Stimulated activated naive B cell treated with anti-CD40 and anti-IgM and Interleukin-4, amounts not matched to agents 10 μg/mL and 1 μg/mL and 100 μg/mL, for 72 hours (primary cell): ENCODE results near the gene IRF6.
A peak's percentile ranks its signal among the peaks of the same experiment; 100 is the strongest.

ENCODE experiments used
- ATAC-seq, 2 donors: fragments of 150-1000 bp; cut with Tn5 transposase; replicated peaks; 2 replicates each; pipeline ENCODE4 v1.10.0; 2021; ENCODE audit warnings: moderate library complexity in 1 of 2
- DNase-seq: peaks from one replicate; pipeline ENCODE4 v3.0.0; 2021
- H3K27ac Mint-ChIP-seq: one replicate; pipeline ENCODE4 v1.8.0; 2022; ENCODE audit warnings: mild to moderate bottlenecking, mixed read lengths
- H3K27me3 Mint-ChIP-seq, 2 donors: one replicate each; pipeline ENCODE4 v1.8.0; 2022; ENCODE audit warnings: mixed read lengths in 2 of 2
- H3K36me3 Mint-ChIP-seq, 2 donors: one replicate each; pipeline ENCODE4 v1.8.0; 2022; ENCODE audit warnings: mixed read lengths in 2 of 2, mild to moderate bottlenecking in 1 of 2
- H3K4me1 Mint-ChIP-seq, 2 donors: one replicate each; pipeline ENCODE4 v1.8.0; 2022; ENCODE audit warnings: mixed read lengths in 2 of 2, mild to moderate bottlenecking in 1 of 2
- H3K4me3 Mint-ChIP-seq, 2 donors: one replicate each; pipeline ENCODE4 v1.8.0; 2022; ENCODE audit warnings: mild to moderate bottlenecking in 2 of 2, mixed read lengths in 2 of 2, moderate library complexity in 1 of 2
- H3K9me3 Mint-ChIP-seq, 2 donors: one replicate each; pipeline ENCODE4 v1.8.0; 2022; ENCODE audit warnings: mixed read lengths in 2 of 2, mild to moderate bottlenecking in 1 of 2

The IRF6 gene

GRCh38 chr1:209831615-209832014 lies 25.7 kb upstream of the IRF6 start:
- Mint-ChIP-seq H3K4me1 (peaks cover 27 to 65% of the 10 kb centered on the region in 2 donors), H3K9me3 (no peaks in the 10 kb centered on the region), H3K27me3 (no peaks in the 10 kb centered on the region), H3K4me3 (no peak overlapping the region), H3K36me3 (peaks cover 34 to 57% of the 10 kb centered on the region in 2 donors), H3K27ac (no peak overlapping the region)
- DNase-seq: no peak
- no peak for ATAC-seq

DNA sequence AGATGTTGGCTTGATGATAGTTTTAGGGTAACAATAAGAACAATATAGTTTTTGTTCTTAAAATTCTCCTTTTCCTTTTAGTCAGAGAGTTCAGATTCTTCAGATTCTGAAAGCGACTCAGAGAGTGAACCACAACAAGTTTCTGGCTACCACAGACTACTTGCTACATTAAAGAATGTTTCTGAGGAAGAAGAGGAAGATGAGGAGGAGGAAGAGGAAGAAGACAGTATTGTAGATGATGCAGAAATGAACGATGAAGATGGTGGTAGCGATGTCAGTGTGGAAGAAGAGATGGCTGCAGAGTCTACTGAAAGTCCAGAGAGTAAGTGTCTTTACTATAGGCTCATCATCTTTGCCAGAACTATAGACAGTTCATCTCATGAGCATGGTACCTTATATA lies 24.8 kb upstream of the IRF6 start:
- no peak overlapping the region for H3K4me3 Mint-ChIP-seq
- ATAC-seq (no peak), DNase-seq (no peak)
- H3K4me1 Mint-ChIP-seq: peaks cover 25 to 57% of the 10 kb centered on the region in 2 donors
- H3K36me3 Mint-ChIP-seq: peaks cover 26 to 53% of the 10 kb centered on the region in 2 donors
- H3K27ac Mint-ChIP-seq: peak overlapping the region; percentile 16
- H3K27me3 Mint-ChIP-seq: no peaks in the 10 kb centered on the region
- no peaks in the 10 kb centered on the region for H3K9me3 Mint-ChIP-seq

DNA sequence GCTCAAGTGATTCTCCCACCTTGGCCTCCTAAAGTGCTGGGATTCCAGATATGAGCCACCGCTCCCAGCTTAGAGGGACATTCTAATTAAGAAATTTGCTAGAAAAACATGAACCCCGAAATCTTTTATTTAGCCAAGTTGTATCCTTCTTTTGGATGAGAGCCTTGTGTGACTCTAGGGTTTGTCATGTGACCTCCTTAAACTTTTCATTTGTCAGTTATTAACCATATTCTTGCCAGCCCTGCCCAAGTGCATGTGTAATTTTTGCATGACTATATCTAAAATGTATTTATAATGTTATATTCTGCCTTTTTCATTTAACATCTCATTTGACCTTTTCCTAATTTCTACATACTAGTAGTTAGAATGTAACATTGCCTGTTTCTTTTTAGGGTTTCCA lies 23.8 kb upstream of the IRF6 start:
- H3K4me3 Mint-ChIP-seq: peak overlapping the region; percentile 67 to 73
- no peak for ATAC-seq
- peak overlapping the region; percentile 80 for H3K27ac Mint-ChIP-seq
- no peak for DNase-seq
- H3K27me3 Mint-ChIP-seq: no peaks in the 10 kb centered on the region
- H3K9me3 Mint-ChIP-seq: no peaks in the 10 kb centered on the region
- H3K4me1 Mint-ChIP-seq: peaks cover 20 to 47% of the 10 kb centered on the region in 2 donors
- peaks cover 17 to 46% of the 10 kb centered on the region in 2 donors for H3K36me3 Mint-ChIP-seq

- H3K4me3 Mint-ChIP-seq: peak within 1 kb of the TSS; percentile 91 to 97
- peak within 1 kb of the TSS; percentile 98 for H3K27ac Mint-ChIP-seq
- H3K27me3 Mint-ChIP-seq: peaks cover 4 to 5% of the 10 kb centered on the region in 2 donors
- H3K9me3 Mint-ChIP-seq: no peaks in the 10 kb centered on the region
- peaks cover 8 to 25% of the 10 kb centered on the region in 2 donors for H3K36me3 Mint-ChIP-seq
- peaks cover 16 to 43% of the 10 kb centered on the region in 2 donors for H3K4me1 Mint-ChIP-seq
- ATAC-seq (peak; percentile 93 to 94), DNase-seq (peak; percentile 94)
Measured at GRCh38 chr1:209827384-209828262, 21.7 kb upstream of the IRF6 start, which contains the start of gene UTP25. Gene UTP25 (plus strand): TSS chr1:209827972. CDS start chr1:209828064, 92 bp downstream.

- peaks cover 13 to 17% of the 10 kb centered on the region in 2 donors for H3K27me3 Mint-ChIP-seq
- ATAC-seq: no peak
- H3K27ac Mint-ChIP-seq: no peak overlapping the region
- DNase-seq: no peak
- H3K4me3 Mint-ChIP-seq: no peak overlapping the region
- peaks cover 6 to 12% of the 10 kb centered on the region in 2 donors for H3K36me3 Mint-ChIP-seq
- H3K9me3 Mint-ChIP-seq: no peaks in the 10 kb centered on the region
- peaks cover 15 to 39% of the 10 kb centered on the region in 2 donors for H3K4me1 Mint-ChIP-seq
Measured at GRCh38 chr1:209825591-209826434, 19.9 kb upstream of the IRF6 start.

- Mint-ChIP-seq H3K27ac (no peak overlapping the region), H3K36me3 (no peaks in the 10 kb centered on the region), H3K27me3 (peaks cover 24 to 30% of the 10 kb centered on the region in 2 donors), H3K4me1 (peaks cover 10 to 17% of the 10 kb centered on the region in 2 donors), H3K9me3 (no peaks in the 10 kb centered on the region), H3K4me3 (no peak overlapping the region)
- no peak for DNase-seq
- ATAC-seq: peak in 1 of 2 donors; percentile 28
Measured at GRCh38 chr1:209823143-209824041, 17.4 kb upstream of the IRF6 start.

- H3K27me3 Mint-ChIP-seq: peaks cover 26 to 34% of the 10 kb centered on the region in 2 donors
Measured at GRCh38 chr1:209822706-209823105, 16.8 kb upstream of the IRF6 start.

GRCh38 chr1:209820986-209821385 lies 15.0 kb upstream of the IRF6 start:
- H3K4me3 Mint-ChIP-seq: no peak overlapping the region
- DNase-seq (no peak), ATAC-seq (no peak)
- H3K27me3 Mint-ChIP-seq: peaks cover 35 to 37% of the 10 kb centered on the region in 2 donors
- H3K4me1 Mint-ChIP-seq: peaks cover 5 to 6% of the 10 kb centered on the region in 2 donors
- no peaks in the 10 kb centered on the region for H3K36me3 Mint-ChIP-seq
- no peaks in the 10 kb centered on the region for H3K9me3 Mint-ChIP-seq
- no peak overlapping the region for H3K27ac Mint-ChIP-seq

More at GRCh38 chr1:209822706-209823105, 16.8 kb upstream of the IRF6 start:
- ATAC-seq: no peak
- H3K27ac Mint-ChIP-seq: no peak overlapping the region
- H3K4me3 Mint-ChIP-seq: no peak overlapping the region
- H3K4me1 Mint-ChIP-seq: peaks cover 10 to 14% of the 10 kb centered on the region in 2 donors
- no peaks in the 10 kb centered on the region for H3K9me3 Mint-ChIP-seq
- no peaks in the 10 kb centered on the region for H3K36me3 Mint-ChIP-seq
- no peak for DNase-seq

DNA sequence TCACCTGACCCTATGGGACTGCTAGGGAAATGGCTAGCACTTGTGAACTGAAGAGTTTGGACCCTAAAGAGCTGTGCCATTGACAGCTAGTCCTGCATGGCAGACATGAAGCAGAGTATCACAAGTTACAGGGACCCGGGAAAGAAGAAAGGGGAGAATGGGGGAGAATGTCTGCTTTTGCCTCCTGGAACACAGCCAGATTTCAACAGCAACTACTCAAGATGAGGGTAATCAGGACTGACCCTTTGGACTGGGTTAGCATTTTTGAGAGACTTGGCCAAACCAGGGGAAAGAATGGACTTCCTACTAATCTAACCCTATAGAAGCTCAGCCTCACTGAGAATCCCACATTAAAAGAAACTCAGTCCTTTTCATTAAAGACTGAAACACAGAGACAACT lies 13.1 kb upstream of the IRF6 start:
- no peak for ATAC-seq
- no peak for DNase-seq
- Mint-ChIP-seq H3K27me3 (peaks cover 35 to 37% of the 10 kb centered on the region in 2 donors), H3K27ac (no peak overlapping the region), H3K4me3 (no peak overlapping the region), H3K9me3 (no peaks in the 10 kb centered on the region), H3K36me3 (no peaks in the 10 kb centered on the region), H3K4me1 (peaks cover 5 to 6% of the 10 kb centered on the region in 2 donors)

GRCh38 chr1:209817691-209818090 lies 11.7 kb upstream of the IRF6 start:
- peaks cover under 1 to 2% of the 10 kb centered on the region in 2 donors for H3K4me1 Mint-ChIP-seq
- DNase-seq (no peak), ATAC-seq (no peak)
- no peak overlapping the region for H3K4me3 Mint-ChIP-seq
- H3K27me3 Mint-ChIP-seq: peaks cover 31 to 37% of the 10 kb centered on the region in 2 donors
- H3K36me3 Mint-ChIP-seq: no peaks in the 10 kb centered on the region
- H3K27ac Mint-ChIP-seq: no peak overlapping the region
- no peaks in the 10 kb centered on the region for H3K9me3 Mint-ChIP-seq

DNA sequence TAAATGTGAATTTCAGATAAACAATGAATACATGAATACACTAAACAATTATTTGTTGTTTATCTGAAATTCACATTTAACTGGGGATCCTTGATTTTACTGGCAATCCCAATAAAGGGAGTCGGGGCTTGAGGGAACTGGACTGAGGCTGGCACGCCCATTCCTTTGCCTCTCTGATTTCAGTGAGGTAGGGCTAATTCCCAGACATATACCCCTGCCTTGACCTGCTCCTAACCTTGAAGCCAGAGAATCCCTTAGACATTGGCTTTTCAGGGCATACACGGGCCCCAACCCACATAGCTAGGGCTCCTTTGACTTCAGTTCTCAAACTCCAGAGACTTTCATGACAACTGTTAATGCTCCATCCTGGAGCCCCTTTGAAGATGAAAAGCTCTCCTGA lies 11.0 kb upstream of the IRF6 start:
- H3K4me3 Mint-ChIP-seq: no peak overlapping the region
- no peaks in the 10 kb centered on the region for H3K9me3 Mint-ChIP-seq
- peaks cover 0 to 2% of the 10 kb centered on the region in 2 donors for H3K4me1 Mint-ChIP-seq
- ATAC-seq (no peak), DNase-seq (no peak)
- H3K36me3 Mint-ChIP-seq: no peaks in the 10 kb centered on the region
- peaks cover 29 to 33% of the 10 kb centered on the region in 2 donors for H3K27me3 Mint-ChIP-seq
- H3K27ac Mint-ChIP-seq: no peak overlapping the region

DNA sequence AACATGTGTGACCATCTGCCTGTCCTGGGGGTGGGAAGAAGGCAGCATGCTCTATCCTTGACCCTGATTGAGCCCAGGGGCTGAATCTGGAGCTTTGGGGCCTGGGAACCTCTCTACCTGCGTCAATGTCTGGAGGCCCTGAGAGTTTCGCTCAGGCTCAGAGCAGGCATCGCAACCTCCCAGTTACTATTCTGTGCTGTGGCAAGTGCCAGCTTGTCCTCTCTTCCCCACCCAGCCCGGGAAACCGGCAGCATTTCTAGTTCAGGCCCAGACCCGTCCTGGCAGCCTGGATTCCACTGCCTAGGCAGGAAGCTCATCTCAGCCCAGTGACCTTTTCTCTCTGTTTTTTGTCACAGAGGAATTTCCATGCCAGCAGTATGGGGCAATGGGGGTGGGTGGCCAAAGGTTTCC lies 10.0 kb upstream of the IRF6 start:
- Mint-ChIP-seq H3K4me1 (peaks cover 0 to 2% of the 10 kb centered on the region in 2 donors), H3K4me3 (no peak overlapping the region), H3K27ac (no peak overlapping the region), H3K27me3 (peaks cover 23 to 25% of the 10 kb centered on the region in 2 donors), H3K36me3 (no peaks in the 10 kb centered on the region), H3K9me3 (no peaks in the 10 kb centered on the region)
- ATAC-seq (no peak), DNase-seq (no peak)

GRCh38 chr1:209815490-209815889 lies 9.5 kb upstream of the IRF6 start:
- Mint-ChIP-seq H3K9me3 (no peaks in the 10 kb centered on the region), H3K4me3 (no peak overlapping the region), H3K36me3 (no peaks in the 10 kb centered on the region), H3K4me1 (peaks cover 0 to 2% of the 10 kb centered on the region in 2 donors), H3K27ac (no peak overlapping the region), H3K27me3 (peaks cover 19 to 21% of the 10 kb centered on the region in 2 donors)
- DNase-seq (no peak), ATAC-seq (no peak)
